Trophoblast cell (in vitro differentiated cells and primary cell): ENCODE data around the gene SRCAP.

ENCODE experiments used
- DNase-seq, 2 donors: peaks; one replicate each; pipeline ENCODE4 v3.0.0-alpha.2; 2016
- H2AFZ ChIP-seq: 2 replicates; pipeline ENCODE4 v1.6.1; 2013; ENCODE audit warnings: low read length, moderate library complexity, mild to moderate bottlenecking; ENCODE audit not compliant: insufficient read depth, poor library complexity
- H2AK5ac ChIP-seq: 2 replicates; pipeline ENCODE4 v1.6.1; 2013; ENCODE audit warnings: mild to moderate bottlenecking, low read length
- H2BK120ac ChIP-seq: 2 replicates; pipeline ENCODE4 v1.6.1; 2013; ENCODE audit warnings: low read length, mild to moderate bottlenecking, moderate library complexity; ENCODE audit not compliant: insufficient read depth, poor library complexity
- H2BK12ac ChIP-seq: 2 replicates; pipeline ENCODE4 v1.6.1; 2013; ENCODE audit warnings: mild to moderate bottlenecking, low read length, moderate library complexity
- H2BK5ac ChIP-seq: 2 replicates; pipeline ENCODE4 v1.6.1; 2013; ENCODE audit warnings: low read length, low read depth, moderate library complexity, mild to moderate bottlenecking; ENCODE audit not compliant: poor library complexity
- H3K14ac ChIP-seq: 2 replicates; pipeline ENCODE4 v1.6.1; 2013; ENCODE audit warnings: mild to moderate bottlenecking, low read length
- H3K18ac ChIP-seq: 2 replicates; pipeline ENCODE4 v1.6.1; 2013; ENCODE audit warnings: mild to moderate bottlenecking, low read length
- H3K23ac ChIP-seq: 2 replicates; pipeline ENCODE4 v1.6.1; 2013; ENCODE audit warnings: low read length
- H3K27ac ChIP-seq: 2 replicates; pipeline ENCODE4 v1.5.1; 2013; ENCODE audit warnings: low read depth, mild to moderate bottlenecking, inconsistent platforms, low read length, moderate library complexity
- H3K27me3 ChIP-seq: 2 replicates; pipeline ENCODE4 v1.6.1; 2013; ENCODE audit warnings: inconsistent platforms, mild to moderate bottlenecking, low read length, moderate library complexity; ENCODE audit not compliant: insufficient read depth
- H3K36me3 ChIP-seq, 2 experiments: 1 replicate in 1 of 2; 2 replicates in 1 of 2; pipeline ENCODE4 v1.6.1; 2013; ENCODE audit warnings: low read length in 2 of 2, mild to moderate bottlenecking in 2 of 2, moderate library complexity in 1 of 2; ENCODE audit not compliant: insufficient read depth in 2 of 2, control insufficient read depth in 1 of 2
- H3K4ac ChIP-seq: 2 replicates; pipeline ENCODE4 v1.6.1; 2013; ENCODE audit warnings: low read depth, mild to moderate bottlenecking, low read length, moderate library complexity
- H3K4me1 ChIP-seq, 2 experiments: 1 replicate in 1 of 2; 2 replicates in 1 of 2; pipeline ENCODE4 v1.6.1; 2013; ENCODE audit warnings: low read length in 2 of 2, mild to moderate bottlenecking in 2 of 2, moderate library complexity in 1 of 2; ENCODE audit not compliant: insufficient read depth in 2 of 2, control insufficient read depth in 1 of 2
- H3K4me2 ChIP-seq: 2 replicates; pipeline ENCODE4 v1.6.1; 2013; ENCODE audit warnings: inconsistent platforms, mild to moderate bottlenecking, low read length, moderate library complexity
- H3K4me3 ChIP-seq: 2 replicates; pipeline ENCODE4 v1.5.1; 2013; ENCODE audit warnings: mild to moderate bottlenecking, low read depth, low read length, inconsistent platforms
- H3K79me1 ChIP-seq: one replicate; pipeline ENCODE4 v1.6.1; 2013; ENCODE audit warnings: low read length
- H3K79me2 ChIP-seq: 2 replicates; pipeline ENCODE4 v1.6.1; 2013; ENCODE audit warnings: low read length, mild to moderate bottlenecking; ENCODE audit not compliant: control insufficient read depth, insufficient read depth, poor library complexity
- H3K9ac ChIP-seq: 2 replicates; pipeline ENCODE4 v1.6.1; 2013; ENCODE audit warnings: mild to moderate bottlenecking, low read length
- H3K9me3 ChIP-seq: 2 replicates; pipeline ENCODE4 v1.6.1; 2013; ENCODE audit warnings: low read depth, mild to moderate bottlenecking, control low read depth, inconsistent platforms, low read length; ENCODE audit not compliant: insufficient read depth
- H4K12ac ChIP-seq: 2 replicates; pipeline ENCODE4 v1.6.1; 2013; ENCODE audit warnings: low read depth, mild to moderate bottlenecking, low read length, moderate library complexity
- H4K8ac ChIP-seq: 2 replicates; pipeline ENCODE4 v1.6.1; 2013; ENCODE audit warnings: low read depth, mild to moderate bottlenecking, low read length, moderate library complexity
- H4K91ac ChIP-seq: one replicate; pipeline ENCODE4 v1.6.1; 2013; ENCODE audit warnings: low read depth, mild to moderate bottlenecking, low read length, moderate library complexity
- WGBS: extraction: QIAGEN DNeasy Blood & Tissue Kit; methylation state at CpG from one replicate; pipeline ENCODE4 v1.1.7; 2013; ENCODE audit warnings: missing lambda C conversion rate; ENCODE audit not compliant: insufficient read length, insufficient coverage; ENCODE audit errors: extremely low coverage; 5-methylcytosine and 5-hydroxymethylcytosine counted together

Gene SRCAP

DNA sequence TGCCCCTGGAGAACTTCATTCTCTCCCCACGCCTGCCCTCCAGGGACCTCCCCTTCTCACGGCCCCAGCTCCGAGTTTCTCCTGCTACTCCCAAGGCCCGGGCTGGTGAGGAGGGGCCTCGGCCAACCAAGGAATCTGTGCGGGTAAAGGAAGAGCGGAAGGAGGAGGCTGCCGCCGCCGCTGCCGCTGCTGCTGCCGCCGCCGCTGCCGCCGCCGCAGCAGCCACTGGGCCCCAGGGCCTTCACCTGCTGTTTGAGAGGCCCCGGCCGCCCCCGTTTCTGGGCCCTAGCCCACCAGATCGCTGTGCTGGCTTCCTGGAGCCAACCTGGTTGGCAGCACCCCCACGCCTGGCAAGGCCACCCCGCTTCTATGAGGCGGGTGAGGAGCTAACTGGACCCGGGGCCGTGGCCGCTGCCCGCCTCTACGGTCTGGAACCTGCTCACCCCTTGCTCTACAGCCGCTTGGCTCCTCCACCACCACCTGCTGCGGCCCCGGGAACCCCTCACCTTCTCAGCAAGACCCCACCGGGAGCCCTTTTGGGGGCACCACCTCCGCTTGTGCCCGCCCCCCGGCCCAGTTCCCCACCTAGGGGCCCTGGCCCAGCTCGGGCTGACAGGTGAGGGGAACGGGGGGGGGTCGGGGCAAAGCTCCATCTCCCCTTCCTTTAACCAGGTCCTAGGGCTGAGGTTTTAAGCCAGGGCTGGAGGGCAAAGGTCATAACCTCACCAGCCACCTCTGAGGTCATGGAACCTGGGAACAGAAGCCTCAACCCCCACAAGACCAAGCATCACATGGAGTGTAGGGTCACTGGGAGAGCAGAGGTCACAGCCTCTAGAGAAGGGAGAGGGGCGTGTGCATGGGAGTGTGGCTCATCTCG lies 29.7 kb upstream of the SRCAP start:
- Histone ChIP-seq H2BK5ac (no peak overlapping the region), H2BK120ac (no peak overlapping the region), H3K79me2 (no peaks in the 10 kb centered on the region), H3K27me3 (no peaks in the 10 kb centered on the region), H3K36me3 (peaks cover 61 to 62% of the 10 kb centered on the region in 2 experiments), H3K9me3 (peaks cover 2% of the 10 kb centered on the region), H3K18ac (no peak overlapping the region), H3K4ac (no peak overlapping the region), H3K9ac (no peak overlapping the region), H4K8ac (no peak overlapping the region), H3K4me1 (no peaks in the 10 kb centered on the region), H3K27ac (no peak overlapping the region), H3K4me3 (no peak overlapping the region), H2AFZ (no peak overlapping the region), H4K12ac (no peak overlapping the region), H3K4me2 (no peak overlapping the region), H3K79me1 (no peaks in the 10 kb centered on the region), H4K91ac (no peak overlapping the region), H2AK5ac (no peak overlapping the region), H3K14ac (no peak overlapping the region), H2BK12ac (no peak overlapping the region), H3K23ac (no peak overlapping the region)
- no CpG with 5 or more reads among the region's 41 CpGs for WGBS
- DNase-seq, result no peak

DNA sequence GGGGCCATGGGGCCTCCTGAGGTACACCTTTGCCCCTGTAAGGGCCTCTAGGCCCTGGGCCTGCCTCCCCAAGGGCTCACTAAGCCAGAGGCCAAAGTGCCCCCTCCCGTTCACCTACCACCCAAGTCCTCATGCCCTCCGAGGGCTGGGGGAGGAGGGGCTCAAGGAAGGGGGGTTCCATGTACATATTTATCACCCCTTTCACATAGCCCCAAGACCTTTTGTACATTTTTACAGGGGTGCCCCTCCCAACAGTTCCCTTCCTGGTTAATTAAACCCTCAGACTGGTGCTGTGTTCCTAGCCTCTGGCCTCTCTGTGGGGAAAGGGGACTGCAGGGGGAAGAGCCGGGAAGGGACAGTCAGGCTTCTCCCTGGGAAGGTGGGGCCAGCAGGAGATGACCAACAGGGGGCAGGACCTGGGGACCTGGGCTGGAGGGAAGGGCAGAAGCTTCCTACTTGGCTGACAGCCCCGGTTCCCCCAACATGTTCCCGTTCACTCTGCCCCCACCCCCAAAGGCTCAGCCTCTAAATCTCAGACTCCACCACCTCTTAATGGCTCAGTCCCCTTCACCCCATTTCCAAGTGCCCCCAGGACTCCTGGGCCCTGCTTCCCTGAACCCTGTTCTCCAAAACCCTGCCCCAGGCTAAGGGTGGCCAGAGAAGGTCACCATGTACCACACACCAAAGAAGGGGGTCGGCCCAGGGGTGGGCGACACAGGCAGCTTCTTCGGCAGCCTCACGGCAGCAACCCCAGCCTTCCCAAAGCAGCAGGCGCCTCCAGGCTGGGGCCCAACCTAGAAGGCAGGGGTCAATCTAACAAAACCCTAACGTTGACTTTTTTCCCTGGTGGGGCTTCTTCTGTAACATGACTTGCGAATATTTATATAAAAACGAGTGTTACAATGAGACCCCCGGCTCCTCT lies 28.8 kb upstream of the SRCAP start:
- H3K9me3 ChIP-seq, result peaks cover 2% of the 10 kb centered on the region

DNA sequence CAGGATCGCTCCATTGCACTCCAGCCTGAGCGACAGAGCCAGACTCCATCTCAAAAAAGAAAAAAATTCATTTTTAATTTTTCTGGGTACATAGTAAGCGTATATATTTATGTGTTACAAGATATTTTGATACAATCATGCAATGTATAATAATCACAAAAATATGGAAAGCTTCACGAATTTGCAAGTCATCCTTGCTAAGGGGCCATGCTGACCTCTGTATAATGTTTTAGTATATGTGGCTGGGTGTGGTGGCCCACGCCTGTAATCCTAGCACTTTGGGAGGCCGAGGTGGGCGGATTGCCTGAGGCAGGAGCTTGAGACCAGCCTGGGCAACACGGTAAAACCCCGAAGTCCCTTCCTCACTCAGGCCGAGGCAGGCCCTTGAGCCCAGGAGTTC lies 23.8 kb upstream of the SRCAP start:
- H3K18ac ChIP-seq, result no peak overlapping the region
- no peak overlapping the region for H4K12ac ChIP-seq
- H3K4me2 ChIP-seq, result no peak overlapping the region
- no peak overlapping the region for H4K91ac ChIP-seq
- no peak overlapping the region for H2AK5ac ChIP-seq
- no peak overlapping the region for H3K14ac ChIP-seq
- no peak overlapping the region for H4K8ac ChIP-seq
- H2AFZ ChIP-seq, result no peak overlapping the region
- H3K4me3 ChIP-seq, result no peak overlapping the region
- no peak overlapping the region for H3K9ac ChIP-seq
- H2BK12ac ChIP-seq, result no peak overlapping the region
- H3K27me3 ChIP-seq, result peaks cover 3% of the 10 kb centered on the region
- DNase-seq, result no peak
- no peaks in the 10 kb centered on the region for H3K4me1 ChIP-seq
- peaks cover 4 to 5% of the 10 kb centered on the region in 2 experiments for H3K36me3 ChIP-seq
- H2BK5ac ChIP-seq, result no peak overlapping the region
- H3K4ac ChIP-seq, result no peak overlapping the region
- H3K27ac ChIP-seq, result no peak overlapping the region
- H3K9me3 ChIP-seq, result no peaks in the 10 kb centered on the region
- WGBS, result no CpG with 5 or more reads among the region's 10 CpGs
- H3K23ac ChIP-seq, result no peak overlapping the region
- no peak overlapping the region for H2BK120ac ChIP-seq
- no peaks in the 10 kb centered on the region for H3K79me2 ChIP-seq
- no peaks in the 10 kb centered on the region for H3K79me1 ChIP-seq

More for the DNA sequence above, 28.8 kb upstream of the SRCAP start:
- no peak for DNase-seq
- H3K36me3 ChIP-seq, result peaks cover 52 to 54% of the 10 kb centered on the region in 2 experiments
- H2BK5ac ChIP-seq, result no peak overlapping the region
- no peak overlapping the region for H3K4me2 ChIP-seq
- H3K27ac ChIP-seq, result no peak overlapping the region
- no peak overlapping the region for H3K14ac ChIP-seq
- no peak overlapping the region for H4K8ac ChIP-seq
- no peaks in the 10 kb centered on the region for H3K27me3 ChIP-seq
- no peak overlapping the region for H3K9ac ChIP-seq
- no peaks in the 10 kb centered on the region for H3K4me1 ChIP-seq
- no peak overlapping the region for H2BK12ac ChIP-seq
- H2AFZ ChIP-seq, result no peak overlapping the region
- H3K79me1 ChIP-seq, result no peaks in the 10 kb centered on the region
- no peak overlapping the region for H3K23ac ChIP-seq
- H3K4me3 ChIP-seq, result no peak overlapping the region
- H4K91ac ChIP-seq, result no peak overlapping the region
- WGBS, result no CpG with 5 or more reads among the region's 14 CpGs
- H4K12ac ChIP-seq, result no peak overlapping the region
- no peak overlapping the region for H3K18ac ChIP-seq
- H3K4ac ChIP-seq, result no peak overlapping the region
- no peak overlapping the region for H2AK5ac ChIP-seq
- H3K79me2 ChIP-seq, result no peaks in the 10 kb centered on the region
- H2BK120ac ChIP-seq, result no peak overlapping the region

DNA sequence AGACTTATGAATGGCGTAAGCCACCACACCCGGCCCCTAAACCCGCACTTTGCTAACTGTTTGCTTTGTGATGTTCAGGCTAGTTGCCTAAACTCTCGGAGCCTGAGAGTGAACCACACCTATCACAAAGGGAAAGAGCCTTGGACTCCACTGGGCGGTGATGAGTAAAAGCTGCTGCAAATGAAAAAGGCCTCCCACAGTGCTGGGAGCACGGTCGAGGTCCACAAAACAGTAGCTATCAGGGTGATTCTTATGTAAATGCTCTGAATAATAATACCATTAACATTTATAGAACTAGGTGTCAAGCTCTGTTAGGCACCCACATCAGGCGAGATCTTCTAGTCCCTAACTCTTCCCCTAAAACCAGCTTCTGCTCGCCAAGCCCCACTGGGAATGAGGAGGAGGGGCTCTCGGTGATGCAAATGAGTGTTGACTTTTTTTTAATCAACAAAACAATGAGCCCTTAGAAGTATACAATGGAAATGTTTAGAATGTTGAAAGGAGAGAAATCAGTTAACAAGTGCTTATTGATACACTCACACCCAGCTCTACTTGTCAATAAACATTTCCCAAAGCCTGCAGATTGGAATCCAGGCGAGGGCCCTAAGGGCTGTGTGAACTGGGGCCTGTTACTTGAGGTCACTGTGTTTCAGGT lies 20.9 kb upstream of the SRCAP start:
- Histone ChIP-seq H3K79me2 (no peaks in the 10 kb centered on the region), H3K27ac (no peak overlapping the region), H3K79me1 (no peaks in the 10 kb centered on the region), H3K18ac (no peak overlapping the region), H3K36me3 (no peaks in the 10 kb centered on the region), H2BK120ac (no peak overlapping the region), H3K23ac (no peak overlapping the region), H2BK12ac (no peak overlapping the region), H3K14ac (no peak overlapping the region), H3K4me1 (no peaks in the 10 kb centered on the region), H3K9me3 (no peaks in the 10 kb centered on the region), H3K4me3 (no peak overlapping the region), H4K91ac (no peak overlapping the region), H3K27me3 (peaks cover 3% of the 10 kb centered on the region), H3K4me2 (no peak overlapping the region), H3K9ac (no peak overlapping the region), H2AFZ (no peak overlapping the region), H2AK5ac (no peak overlapping the region), H4K12ac (no peak overlapping the region), H2BK5ac (no peak overlapping the region), H3K4ac (no peak overlapping the region), H4K8ac (no peak overlapping the region)
- WGBS, result no CpG with 5 or more reads among the region's 11 CpGs
- no peak for DNase-seq
